ENCODE data around the gene MRPL55. TPM values are rescaled to one million over a fixed set of nuclear protein-coding genes. Genes with fewer than 3 reads are reported as not detected.

Gene MRPL55
- total and polyA plus RNA-seq, 2 of the 13 experiments (the other 11 are each of a cell fraction or from before 2014, with no cell fraction given) = 58.6 to 92.9 TPM

DNA sequence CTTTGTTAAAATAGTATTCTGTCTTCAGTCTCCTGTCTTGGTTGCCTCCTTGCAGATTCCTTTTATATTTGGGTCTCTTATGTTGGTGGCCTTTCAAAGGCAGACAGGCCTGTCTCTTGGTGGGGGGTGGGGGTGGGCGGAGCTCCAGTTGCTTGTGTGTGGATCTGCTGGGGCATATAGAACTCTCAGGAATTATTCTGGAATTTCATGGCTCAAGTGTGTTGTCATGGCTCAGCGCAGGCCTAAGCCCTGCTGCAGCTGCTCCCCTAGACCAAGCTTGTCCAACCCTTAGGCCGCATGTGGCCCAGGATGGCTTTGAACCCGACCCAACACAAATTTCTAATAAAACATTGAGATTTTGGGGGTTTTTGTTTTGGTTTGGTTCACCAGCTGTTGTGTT, 13.9 kb downstream of the MRPL55 start (continued):
- TF ChIP-seq, protein P1, sequence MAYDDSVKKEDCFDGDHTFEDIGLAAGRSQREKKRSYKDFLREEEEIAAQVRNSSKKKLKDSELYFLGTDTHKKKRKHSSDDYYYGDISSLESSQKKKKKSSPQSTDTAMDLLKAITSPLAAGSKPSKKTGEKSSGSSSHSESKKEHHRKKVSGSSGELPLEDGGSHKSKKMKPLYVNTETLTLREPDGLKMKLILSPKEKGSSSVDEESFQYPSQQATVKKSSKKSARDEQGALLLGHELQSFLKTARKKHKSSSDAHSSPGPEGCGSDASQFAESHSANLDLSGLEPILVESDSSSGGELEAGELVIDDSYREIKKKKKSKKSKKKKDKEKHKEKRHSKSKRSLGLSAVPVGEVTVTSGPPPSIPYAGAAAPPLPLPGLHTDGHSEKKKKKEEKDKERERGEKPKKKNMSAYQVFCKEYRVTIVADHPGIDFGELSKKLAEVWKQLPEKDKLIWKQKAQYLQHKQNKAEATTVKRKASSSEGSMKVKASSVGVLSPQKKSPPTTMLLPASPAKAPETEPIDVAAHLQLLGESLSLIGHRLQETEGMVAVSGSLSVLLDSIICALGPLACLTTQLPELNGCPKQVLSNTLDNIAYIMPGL (CRISPR knock-in tag; IDR thresholded peaks at IDR 0.05; ENCODE audit: borderline replicate concordance in 1 of 2, low read depth in 1 of 2) = no peak

DNA sequence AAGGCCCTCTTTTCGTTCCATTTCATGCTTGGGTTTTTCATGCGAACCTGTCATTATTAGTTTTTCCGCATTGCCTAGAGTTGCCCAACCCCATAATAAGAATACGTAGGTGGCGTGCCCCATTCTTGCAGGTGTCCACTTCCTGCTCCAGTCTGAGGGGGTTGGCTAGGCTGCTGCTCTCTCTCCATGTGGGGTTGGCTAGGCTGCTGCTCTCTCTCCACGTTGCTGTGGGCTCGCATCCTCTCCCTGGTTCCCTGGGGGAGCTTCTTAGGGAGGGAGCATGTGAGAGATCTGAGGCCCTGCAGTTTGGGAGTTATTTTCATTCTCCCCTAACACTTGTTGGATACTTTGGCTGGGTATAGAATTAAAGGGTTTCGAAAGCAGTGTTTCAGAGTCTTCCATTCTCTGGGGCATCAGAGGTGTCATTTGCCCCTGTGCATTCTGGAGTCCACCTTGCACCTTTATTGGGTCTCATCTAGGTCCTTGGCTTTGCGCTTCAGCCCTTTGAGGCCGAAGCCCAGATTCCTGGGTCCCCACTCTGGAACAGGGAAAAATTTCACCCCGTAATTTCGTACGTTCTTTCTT, 14.6 kb downstream of the MRPL55 start:
- BruUV-seq (replicated peaks) = no TSS peak
- POLR2A ChIA-PET = interaction anchor here (0.6 kb wide), 1 partner anchor 11 kb away, joined by 3 read pairs; no protein-coding TSS in a partner anchor
- Histone ChIP-seq H3K9me3 (ENCODE audit: low read length) (peaks cover 26% of the 10 kb centered on the region), H3K4me2 (ENCODE audit: low read depth, low read length) (no peak overlapping the region), H3K27ac (ENCODE audit: extremely low read length, insufficient read depth, low read length) (no peak overlapping the region), H3K27me3 (ENCODE audit: control insufficient read depth in 1 of 2, insufficient read depth in 2 of 2, low read length in 2 of 2) (no peaks in the 10 kb centered on the region), H2AFZ (ENCODE audit: low read length) (no peak overlapping the region), H3K4me3 (replicated peaks in 1 of 3; ENCODE audit: insufficient read depth in 1 of 3, low read depth in 2 of 3, low read length in 3 of 3) (no peak overlapping the region), H3K36me3 (replicated peaks in 1 of 2; ENCODE audit: control insufficient read depth in 1 of 2, insufficient read depth in 2 of 2, low read length in 2 of 2) (peaks cover 21 to 75% of the 10 kb centered on the region in 2 experiments; a peak in 4 of 5 replicates), H3K79me2 (ENCODE audit: insufficient read depth, low read length) (peaks cover 86% of the 10 kb centered on the region), H3K9ac (ENCODE audit: insufficient read depth, low read depth, low read length) (no peak overlapping the region), H4K20me1 (ENCODE audit: insufficient read depth, low read length) (peaks cover 99% of the 10 kb centered on the region), H3K4me1 (ENCODE audit: insufficient read depth, low read length) (peaks cover 24% of the 10 kb centered on the region)
- CTCF ChIA-PET (ENCODE audit: low intra/inter-chr PET ratio, low total read pairs) = no interaction called here
- FAIRE-seq (no peak), ATAC-seq (no peak), DNase-seq (ENCODE audit: low spot score) (no peak)
- in situ Hi-C loops (cut with HindIII; ENCODE audit: extremely low pct_ligation_motif_present, low pct_unique_long_range_greater_than_20kb) (no loop called here), intact Hi-C loops (cut with micrococcal nuclease; ENCODE audit: unreplicated experiment) (no loop called here)
- TF ChIP-seq RBM22 (optimal IDR thresholded peaks at IDR 0.05; ENCODE audit: low read length) (peak; percentile 21), ZFP1 (CRISPR knock-in tag; IDR thresholded peaks at IDR 0.05) (peak; percentile 100)
- TF ChIP-seq, protein P2, sequence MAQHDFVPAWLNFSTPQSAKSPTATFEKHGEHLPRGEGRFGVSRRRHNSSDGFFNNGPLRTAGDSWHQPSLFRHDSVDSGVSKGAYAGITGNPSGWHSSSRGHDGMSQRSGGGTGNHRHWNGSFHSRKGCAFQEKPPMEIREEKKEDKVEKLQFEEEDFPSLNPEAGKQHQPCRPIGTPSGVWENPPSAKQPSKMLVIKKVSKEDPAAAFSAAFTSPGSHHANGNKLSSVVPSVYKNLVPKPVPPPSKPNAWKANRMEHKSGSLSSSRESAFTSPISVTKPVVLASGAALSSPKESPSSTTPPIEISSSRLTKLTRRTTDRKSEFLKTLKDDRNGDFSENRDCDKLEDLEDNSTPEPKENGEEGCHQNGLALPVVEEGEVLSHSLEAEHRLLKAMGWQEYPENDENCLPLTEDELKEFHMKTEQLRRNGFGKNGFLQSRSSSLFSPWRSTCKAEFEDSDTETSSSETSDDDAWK (CRISPR knock-in tag; IDR thresholded peaks at IDR 0.05) = no peak
- 91% methylated on average over 13 of the region's 13 CpGs for WGBS (ENCODE audit: low lambda C conversion rate)

All from HepG2 (cell line).